Tibial nerve (tissue), 4 donors: ENCODE data around the gene CTNNAL1. TPM values are rescaled to one million over a fixed set of nuclear protein-coding genes. Genes with fewer than 3 reads are reported as not detected.

Experiments used
- DNase-seq, 2 donors: peaks; one replicate each; pipeline ENCODE4 v3.0.0-alpha.2; 2019; ENCODE audit warnings: low spot score in 2 of 2
- H3K27ac ChIP-seq, 4 donors: fragments of 200-600 bp; sonication (generic) in 3 of 4; one replicate each; pipeline ENCODE4 v1.5.1; 2017 to 2019; ENCODE audit warnings: mild to moderate bottlenecking in 1 of 4
- H3K27me3 ChIP-seq, 2 donors: fragments of 200-600 bp; sonication (generic) in 1 of 2; one replicate each; pipeline versions ENCODE4 v1.5.1 to v1.6.0; 2017 to 2019
- H3K36me3 ChIP-seq, 3 donors: fragments of 200-600 bp; sonication (generic); one replicate each; pipeline ENCODE4 v1.5.1; 2018 to 2019
- H3K4me1 ChIP-seq, 4 donors: fragments of 200-600 bp; sonication (generic) in 3 of 4; one replicate each; pipeline ENCODE4 v1.5.1; 2017 to 2019
- H3K4me3 ChIP-seq, 4 donors: fragments of 200-600 bp; sonication (generic) in 3 of 4; one replicate each; pipeline ENCODE4 v1.5.1; 2017 to 2019; ENCODE audit warnings: mild to moderate bottlenecking in 1 of 4, moderate library complexity in 1 of 4
- H3K9me3 ChIP-seq, 4 donors: fragments of 200-600 bp; sonication (generic) in 3 of 4; one replicate each; pipeline ENCODE4 v1.5.1; 2017 to 2019
- CTCF ChIP-seq, 5 experiments: fragments of 200-600 bp in 3 of 5; fragments of 450-650 bp in 2 of 5; sonication (generic) in 3 of 5; IDR thresholded peaks; one replicate each; pipeline ENCODE4 v1.5.1; 2016 to 2019; ENCODE audit warnings: antibody characterized with exemption in 5 of 5, mild to moderate bottlenecking in 3 of 5, moderate library complexity in 2 of 5
- EP300 ChIP-seq, 2 donors: sonication (generic); formaldehyde crosslinking; IDR thresholded peaks; one replicate each; pipeline ENCODE4 v1.6.1; 2017; ENCODE audit warnings: antibody characterized with exemption in 2 of 2, mild to moderate bottlenecking in 1 of 2
- POLR2A ChIP-seq, 2 donors: fragments of 450-650 bp; IDR thresholded peaks; one replicate each; pipeline ENCODE4 v1.6.1; 2017; ENCODE audit warnings: antibody characterized with exemption in 2 of 2, mild to moderate bottlenecking in 2 of 2, moderate library complexity in 2 of 2
- WGBS, 2 donors: methylation state at CpG; one replicate each; pipeline ENCODE4 v1.1.5; 2018; 5-methylcytosine and 5-hydroxymethylcytosine counted together
- total RNA-seq, 4 donors: library from RNA; depleted of rRNA; stranded (reverse); fragments of >200 nt; gene quantifications; one replicate each; pipeline ENCODE4 v1.1.0, GENCODE V29; 2016

Gene CTNNAL1
- total RNA-seq, 4 donors from 2014 or later: 52.8 to 144 (median 118) TPM

GRCh38 chr9:109028457-109028856 lies 15.2 kb upstream of the CTNNAL1 start:
- Histone ChIP-seq H3K27me3 (no peaks in the 10 kb centered on the region), H3K4me1 (peaks cover 0 to 35% (median 6%) of the 10 kb centered on the region in 4 donors), H3K4me3 (no peak overlapping the region), H3K9me3 (no peaks in the 10 kb centered on the region), H3K36me3 (peaks cover 0 to 13% (median 2%) of the 10 kb centered on the region in 3 donors), H3K27ac (no peak overlapping the region)
- no peak for DNase-seq
- 88 to 93% methylated on average over 4 of the region's 4 CpGs for WGBS, 2 donors
- TF ChIP-seq POLR2A (IDR thresholded peaks at IDR 0.05) (no peak), EP300 (IDR thresholded peaks at IDR 0.05) (no peak), CTCF (IDR thresholded peaks at IDR 0.05) (no peak)

- Histone ChIP-seq H3K27ac (peak overlapping the region in 3 of 4 donors; percentile 11 to 56 (median 32)), H3K36me3 (peaks cover 0 to 2% (median under 1%) of the 10 kb centered on the region in 3 donors), H3K9me3 (no peaks in the 10 kb centered on the region), H3K4me1 (peaks cover 0 to 34% (median 6%) of the 10 kb centered on the region in 4 donors), H3K4me3 (no peak overlapping the region), H3K27me3 (no peaks in the 10 kb centered on the region)
- 22 to 29% methylated on average over 2 of the region's 2 CpGs for WGBS, 2 donors
- TF ChIP-seq POLR2A (IDR thresholded peaks at IDR 0.05) (no peak), EP300 (IDR thresholded peaks at IDR 0.05) (no peak), CTCF (IDR thresholded peaks at IDR 0.05) (no peak)
- no peak for DNase-seq
These were observed 13.9 kb upstream of the CTNNAL1 start for GRCh38 chr9:109027176-109027575.

- no peak for DNase-seq
These were observed 13.0 kb upstream of the CTNNAL1 start for GRCh38 chr9:109026306-109026705.

GRCh38 chr9:109022873-109023272 lies 9.6 kb upstream of the CTNNAL1 start:
- no peak overlapping the region for H3K4me3 ChIP-seq
- peaks cover 0 to 39% (median 6%) of the 10 kb centered on the region in 4 donors for H3K4me1 ChIP-seq
- no peaks in the 10 kb centered on the region for H3K9me3 ChIP-seq
- no peak for DNase-seq
- H3K27ac ChIP-seq: no peak overlapping the region
- no peaks in the 10 kb centered on the region for H3K27me3 ChIP-seq
- peaks cover 0 to 12% (median 0%) of the 10 kb centered on the region in 3 donors for H3K36me3 ChIP-seq
- TF ChIP-seq EP300 (IDR thresholded peaks at IDR 0.05) (no peak), CTCF (IDR thresholded peaks at IDR 0.05) (no peak), POLR2A (IDR thresholded peaks at IDR 0.05) (no peak)

More at GRCh38 chr9:109026306-109026705, 13.0 kb upstream of the CTNNAL1 start:
- peaks cover 0 to 34% (median 6%) of the 10 kb centered on the region in 4 donors for H3K4me1 ChIP-seq
- WGBS, 2 donors: 87 to 89% methylated on average over 7 of the region's 7 CpGs
- peak overlapping the region in 1 of 4 donors; percentile 56 for H3K27ac ChIP-seq
- TF ChIP-seq CTCF (IDR thresholded peaks at IDR 0.05): no peak
- TF ChIP-seq EP300 (IDR thresholded peaks at IDR 0.05): no peak
- TF ChIP-seq POLR2A (IDR thresholded peaks at IDR 0.05): no peak
- H3K27me3 ChIP-seq: no peaks in the 10 kb centered on the region
- H3K36me3 ChIP-seq: no peaks in the 10 kb centered on the region
- no peaks in the 10 kb centered on the region for H3K9me3 ChIP-seq
- H3K4me3 ChIP-seq: no peak overlapping the region

GRCh38 chr9:109020581-109021511 lies 7.5 kb upstream of the CTNNAL1 start:
- Histone ChIP-seq H3K27me3 (no peaks in the 10 kb centered on the region), H3K4me1 (peaks cover 0 to 30% (median 0%) of the 10 kb centered on the region in 4 donors), H3K9me3 (no peaks in the 10 kb centered on the region), H3K4me3 (no peak overlapping the region), H3K36me3 (peaks cover 0 to 12% (median 0%) of the 10 kb centered on the region in 3 donors), H3K27ac (no peak overlapping the region)
- TF ChIP-seq CTCF (IDR thresholded peaks at IDR 0.05) (no peak), POLR2A (IDR thresholded peaks at IDR 0.05) (no peak), EP300 (IDR thresholded peaks at IDR 0.05) (no peak)
- no peak for DNase-seq
- WGBS, 2 donors: 84 to 88% methylated on average over 6 of the region's 6 CpGs
